Measurements from ENCODE around the gene FBXO4. TPM values are rescaled to one million over a fixed set of nuclear protein-coding genes. Genes with fewer than 3 reads are reported as not detected.
"Not testable (repeated sequence)": the region's sequence is repeated elsewhere in the genome, so short reads cannot be mapped to it uniquely, and the experiment has no call there.

Gene FBXO4
- total RNA-seq, 1 donor from 2014 or later, result 11.1 TPM

DNA sequence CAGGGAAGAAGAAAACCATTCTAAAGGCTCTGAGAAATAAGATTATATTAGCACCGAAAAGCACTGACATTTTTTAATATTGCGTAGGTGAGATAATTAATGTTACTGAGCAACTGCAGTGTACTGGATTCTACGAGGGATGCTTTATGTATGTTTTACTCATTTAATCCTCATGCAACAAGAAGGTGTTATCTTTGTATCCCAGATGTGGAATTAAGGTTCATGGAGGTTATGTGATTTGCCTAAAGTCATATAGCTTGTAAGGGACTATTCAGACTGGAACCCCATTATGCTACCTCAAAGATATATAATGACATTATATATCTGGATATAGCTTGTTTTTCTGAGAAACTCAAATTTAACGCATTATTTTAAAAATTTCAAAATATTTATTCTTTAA lies 2.5 kb downstream of the FBXO4 start:
- Histone ChIP-seq H3K4me1 (peaks cover 5% of the 10 kb centered on the region), H3K4me3 (no peak overlapping the region), H3K27ac (no peak overlapping the region), H3K36me3 (peaks cover 8% of the 10 kb centered on the region), H3K27me3 (no peaks in the 10 kb centered on the region), H3K9me3 (no peaks in the 10 kb centered on the region)
- no peak for ATAC-seq
- TF ChIP-seq, protein P1, sequence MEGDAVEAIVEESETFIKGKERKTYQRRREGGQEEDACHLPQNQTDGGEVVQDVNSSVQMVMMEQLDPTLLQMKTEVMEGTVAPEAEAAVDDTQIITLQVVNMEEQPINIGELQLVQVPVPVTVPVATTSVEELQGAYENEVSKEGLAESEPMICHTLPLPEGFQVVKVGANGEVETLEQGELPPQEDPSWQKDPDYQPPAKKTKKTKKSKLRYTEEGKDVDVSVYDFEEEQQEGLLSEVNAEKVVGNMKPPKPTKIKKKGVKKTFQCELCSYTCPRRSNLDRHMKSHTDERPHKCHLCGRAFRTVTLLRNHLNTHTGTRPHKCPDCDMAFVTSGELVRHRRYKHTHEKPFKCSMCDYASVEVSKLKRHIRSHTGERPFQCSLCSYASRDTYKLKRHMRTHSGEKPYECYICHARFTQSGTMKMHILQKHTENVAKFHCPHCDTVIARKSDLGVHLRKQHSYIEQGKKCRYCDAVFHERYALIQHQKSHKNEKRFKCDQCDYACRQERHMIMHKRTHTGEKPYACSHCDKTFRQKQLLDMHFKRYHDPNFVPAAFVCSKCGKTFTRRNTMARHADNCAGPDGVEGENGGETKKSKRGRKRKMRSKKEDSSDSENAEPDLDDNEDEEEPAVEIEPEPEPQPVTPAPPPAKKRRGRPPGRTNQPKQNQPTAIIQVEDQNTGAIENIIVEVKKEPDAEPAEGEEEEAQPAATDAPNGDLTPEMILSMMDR (IDR thresholded peaks at IDR 0.05), result no peak
- no peak for DNase-seq
- intact Hi-C loops (cut with DNase I), result no loop called here

DNA sequence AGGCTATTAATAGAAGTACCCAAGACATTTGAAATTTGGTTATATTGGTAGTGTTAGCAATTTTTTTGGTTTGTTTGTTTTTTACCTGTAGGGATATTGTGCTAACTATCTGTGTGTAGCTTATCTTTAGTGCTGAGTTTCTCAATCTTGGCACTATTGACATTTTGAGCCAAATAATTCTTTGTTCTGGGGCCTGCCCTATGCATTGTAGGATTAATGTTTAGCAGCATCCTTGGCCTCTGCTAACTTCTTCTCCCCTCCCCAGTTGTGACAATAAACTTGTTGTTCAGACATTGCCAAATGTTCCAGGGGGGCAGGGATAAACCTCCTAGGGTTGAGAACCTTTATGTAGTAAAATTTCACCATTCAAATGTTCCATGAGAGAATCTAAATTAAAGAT lies 4.0 kb downstream of the FBXO4 start:
- DNase-seq, result no peak
- TF ChIP-seq, protein P1 (IDR thresholded peaks at IDR 0.05), result no peak
- peaks cover 5% of the 10 kb centered on the region for H3K4me1 ChIP-seq
- no peak for ATAC-seq
- H3K27ac ChIP-seq, result no peak overlapping the region
- H3K9me3 ChIP-seq, result no peaks in the 10 kb centered on the region
- intact Hi-C loops (cut with DNase I), result no loop called here
- no peak overlapping the region for H3K4me3 ChIP-seq
- peaks cover 14% of the 10 kb centered on the region for H3K36me3 ChIP-seq
- H3K27me3 ChIP-seq, result no peaks in the 10 kb centered on the region

DNA sequence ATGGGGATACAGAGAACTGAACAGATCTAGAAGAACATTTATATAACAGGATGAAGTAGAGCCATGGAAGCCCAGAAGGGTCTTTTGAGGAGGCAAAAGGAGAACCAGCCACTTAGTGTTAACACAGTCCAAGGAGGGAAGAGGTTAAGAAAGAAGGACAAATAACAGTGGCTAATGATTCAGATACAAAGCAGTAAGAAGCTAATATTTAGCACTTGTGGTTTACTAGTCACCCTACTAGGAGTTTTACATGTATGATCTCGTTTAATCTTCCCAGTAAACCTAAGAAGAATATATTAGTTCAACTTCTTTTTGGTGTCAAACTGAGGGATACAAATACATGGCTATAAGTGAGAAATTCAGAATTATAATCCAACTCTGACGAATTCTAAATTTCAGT lies 7.7 kb downstream of the FBXO4 start:
- intact Hi-C loops (cut with DNase I), result no loop called here
- H3K4me3 ChIP-seq, result no peak overlapping the region
- peaks cover 34% of the 10 kb centered on the region for H3K36me3 ChIP-seq
- no peak overlapping the region for H3K27ac ChIP-seq
- ATAC-seq, result no peak
- TF ChIP-seq, protein P1 (IDR thresholded peaks at IDR 0.05), result no peak
- no peaks in the 10 kb centered on the region for H3K27me3 ChIP-seq
- no peaks in the 10 kb centered on the region for H3K9me3 ChIP-seq
- no peaks in the 10 kb centered on the region for H3K4me1 ChIP-seq
- DNase-seq, result no peak

DNA sequence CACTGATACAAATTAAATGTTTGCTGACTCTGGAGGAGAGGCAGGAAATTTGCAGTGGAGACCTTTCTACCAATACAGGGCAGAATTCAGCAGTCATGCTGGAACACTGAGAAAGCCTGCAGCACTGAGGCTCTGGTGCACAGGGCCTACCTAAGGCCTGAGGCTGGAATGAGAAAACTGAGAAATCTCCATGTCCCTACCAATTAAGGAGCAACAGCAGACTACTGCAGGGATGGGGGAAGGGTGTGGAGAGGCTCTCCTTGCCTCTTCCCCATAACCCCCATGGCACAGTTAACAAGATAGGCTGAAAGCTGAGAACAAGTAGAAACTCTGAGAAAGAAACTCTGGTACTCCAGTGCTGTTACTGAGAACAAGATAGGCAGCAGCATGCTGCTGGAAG lies 10.5 kb downstream of the FBXO4 start:
- no peaks in the 10 kb centered on the region for H3K9me3 ChIP-seq
- H3K4me3 ChIP-seq, result no peak overlapping the region
- TF ChIP-seq, protein P1 (IDR thresholded peaks at IDR 0.05), result no peak
- intact Hi-C loops (cut with DNase I), result no loop called here
- ATAC-seq, result no peak
- no peaks in the 10 kb centered on the region for H3K27me3 ChIP-seq
- no peak overlapping the region for H3K27ac ChIP-seq
- no peaks in the 10 kb centered on the region for H3K4me1 ChIP-seq
- peaks cover 26% of the 10 kb centered on the region for H3K36me3 ChIP-seq
- no peak for DNase-seq

DNA sequence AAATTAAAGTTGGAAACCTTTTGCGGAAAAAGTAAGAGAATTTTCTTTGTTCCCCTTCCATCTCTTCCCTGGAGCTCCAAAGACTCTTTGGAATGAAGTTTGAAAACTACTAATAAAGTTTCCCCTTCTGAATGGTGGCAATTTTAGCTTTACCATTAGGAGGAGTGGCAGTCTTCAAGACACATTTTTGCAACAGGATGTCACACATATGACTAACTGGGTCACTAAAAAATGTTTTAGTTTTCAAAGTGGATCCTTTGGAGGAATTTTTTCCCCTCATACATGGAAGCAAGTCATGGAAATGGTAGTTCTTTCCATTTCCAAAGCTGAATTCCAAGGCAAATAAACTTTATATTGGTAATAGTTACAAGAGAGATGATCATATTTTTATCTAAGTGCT lies 15.6 kb downstream of the FBXO4 start:
- TF ChIP-seq, protein P1 (IDR thresholded peaks at IDR 0.05), result no peak
- H3K27me3 ChIP-seq, result no peaks in the 10 kb centered on the region
- H3K9me3 ChIP-seq, result no peaks in the 10 kb centered on the region
- H3K4me1 ChIP-seq, result no peaks in the 10 kb centered on the region
- no peak for ATAC-seq
- no peak for DNase-seq
- no peak overlapping the region for H3K27ac ChIP-seq
- intact Hi-C loops (cut with DNase I), result no loop called here
- no peak overlapping the region for H3K4me3 ChIP-seq
- peaks cover 7% of the 10 kb centered on the region for H3K36me3 ChIP-seq

DNA sequence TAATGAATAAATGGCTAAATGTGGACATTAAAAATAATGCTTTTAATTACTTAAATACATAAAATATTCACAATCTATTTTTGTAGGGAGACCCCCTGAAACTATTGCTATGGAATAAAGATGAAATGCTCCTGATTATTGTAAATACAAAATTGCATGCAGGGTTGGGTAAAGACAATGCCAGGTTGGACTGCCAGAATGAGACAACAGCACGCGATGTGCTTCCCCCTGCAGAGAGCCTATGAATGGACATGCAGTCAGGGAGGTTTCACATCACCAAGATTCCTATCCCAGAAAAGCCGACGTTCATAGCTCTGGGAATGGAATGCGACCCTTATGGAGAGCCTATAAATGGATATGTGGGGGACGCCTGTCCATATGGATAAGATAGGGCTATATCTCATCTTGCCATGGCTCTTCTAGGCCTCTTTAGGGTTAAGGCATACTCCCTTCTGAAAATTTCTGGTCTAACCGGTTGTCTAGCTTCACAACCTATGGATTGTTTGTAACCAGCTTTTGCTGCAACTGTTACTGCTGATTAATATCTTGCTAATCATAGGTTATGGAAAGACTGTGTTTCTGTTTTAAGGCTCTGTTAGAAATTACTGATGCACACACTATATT lies 20.4 kb downstream of the FBXO4 start:
- H3K36me3 ChIP-seq; H3K27ac ChIP-seq; H3K4me1 ChIP-seq; ATAC-seq; DNase-seq; H3K9me3 ChIP-seq; H3K27me3 ChIP-seq; H3K4me3 ChIP-seq; intact Hi-C loops (cut with DNase I): not testable (repeated sequence)
